Adrenal gland (tissue), 12 donors: Measurements from ENCODE around the gene KCNMB3. TPM values are rescaled to one million over a fixed set of nuclear protein-coding genes. Genes with fewer than 3 reads are reported as not detected.

Experiments used
- DNase-seq, 7 donors: peaks; one replicate each; pipeline ENCODE4 v3.0.0-alpha.2; 2019 to 2020
- H3K27ac ChIP-seq, 5 donors: fragments of 200-600 bp; sonication (generic) in 4 of 5; 1 replicate in 3 of 5; 2 replicates in 2 of 5; pipeline versions ENCODE4 v1.5.1 to v1.8.0; 2016 to 2020; ENCODE audit warnings: mild to moderate bottlenecking in 1 of 5
- H3K27me3 ChIP-seq: fragments of 200-600 bp; 2 replicates; pipeline ENCODE4 v1.8.0; 2021
- H3K36me3 ChIP-seq, 2 donors: fragments of 200-600 bp; replicated peaks in 1 of 2; 1 replicate in 1 of 2; 2 replicates in 1 of 2; pipeline versions ENCODE4 v1.5.1 to v1.8.0; 2018 to 2022
- H3K4me1 ChIP-seq, 2 donors: fragments of 200-600 bp; replicated peaks in 1 of 2; 1 replicate in 1 of 2; 2 replicates in 1 of 2; pipeline versions ENCODE4 v1.5.1 to v1.8.0; 2018 to 2021
- H3K4me3 ChIP-seq, 4 donors: fragments of 200-600 bp; sonication (generic) in 3 of 4; one replicate each; pipeline ENCODE4 v1.5.1; 2016 to 2018
- H3K9me3 ChIP-seq, 3 donors: fragments of 200-600 bp; sonication (generic) in 1 of 3; replicated peaks in 1 of 3; 1 replicate in 2 of 3; 2 replicates in 1 of 3; pipeline versions ENCODE4 v1.5.1 to v1.8.0; 2016 to 2021
- CTCF ChIP-seq, 6 experiments: fragments of 450-650 bp in 4 of 6; fragments of 200-600 bp in 2 of 6; sonication (generic) in 1 of 6; IDR thresholded peaks; 1 replicate in 5 of 6; 2 replicates in 1 of 6; pipeline versions ENCODE4 v1.5.1 to v1.8.0; 2016 to 2021; ENCODE audit warnings: antibody characterized with exemption in 6 of 6, mild to moderate bottlenecking in 2 of 6, moderate library complexity in 1 of 6
- POLR2A ChIP-seq, 2 donors: fragments of 450-650 bp; IDR thresholded peaks; one replicate each; pipeline ENCODE4 v1.6.1; 2017; ENCODE audit warnings: antibody characterized with exemption in 2 of 2, mild to moderate bottlenecking in 2 of 2, moderate library complexity in 1 of 2
- WGBS, 4 donors: extraction: QIAGEN DNeasy Blood & Tissue Kit in 2 of 4; methylation state at CpG; one replicate each; pipeline versions ENCODE4 v1.1.5 to v1.1.7; 2013 to 2017; 5-methylcytosine and 5-hydroxymethylcytosine counted together
- intact Hi-C, 2 donors: fragments of 100-400 bp; cut with DNase I; formaldehyde crosslinking; loops; one replicate each; pipeline versions ENCODE4 v1.14.1 to v1.15.0; 2022 to 2023
- polyA plus RNA-seq, 3 donors: library from polyadenylated mRNA; stranded (reverse); fragments of 200-250 nt in 2 of 3; fragments of 350-450 nt in 1 of 3; fragmentation: Illumina TruSeq in 1 of 3; extraction: RNeasy Lipid Tissue Mini Kit (QIAGEN cat#74804) in 1 of 3; gene quantifications; one replicate each; pipeline ENCODE4 v1.2.3, GENCODE V29; 2013 to 2014
- total RNA-seq, 9 donors: library from RNA; depleted of rRNA in 4 of 9; stranded (reverse); fragments of >200 nt in 4 of 9; fragments of 120-200 nt in 1 of 9; fragmentation: NEBNext Ultra II Directional in 1 of 9; extraction: Animal tissue kit (Norgen Biotek cat#: 25700) in 1 of 9; gene quantifications; one replicate each; pipeline versions ENCODE4 v1.1.0 to v1.2.4, GENCODE V29; 2013 to 2023
- donor health status: healthy with polysubstance abuse.
- donor health status: Bipolar disorder and iron deficiency.
- donor health status: DM: yes; HTN: yes; CAD: no.
- donor health status: DM: no; HTN: no; CAD: no.
- donor health status: DM: no; HTN: no; CAD: no.
- donor health status: DM: yes; HTN: yes; CAD: no.

The KCNMB3 gene
- total and polyA plus RNA-seq, 12 donors, result under 0.01 to 5.7 (median 2.3) TPM

DNA sequence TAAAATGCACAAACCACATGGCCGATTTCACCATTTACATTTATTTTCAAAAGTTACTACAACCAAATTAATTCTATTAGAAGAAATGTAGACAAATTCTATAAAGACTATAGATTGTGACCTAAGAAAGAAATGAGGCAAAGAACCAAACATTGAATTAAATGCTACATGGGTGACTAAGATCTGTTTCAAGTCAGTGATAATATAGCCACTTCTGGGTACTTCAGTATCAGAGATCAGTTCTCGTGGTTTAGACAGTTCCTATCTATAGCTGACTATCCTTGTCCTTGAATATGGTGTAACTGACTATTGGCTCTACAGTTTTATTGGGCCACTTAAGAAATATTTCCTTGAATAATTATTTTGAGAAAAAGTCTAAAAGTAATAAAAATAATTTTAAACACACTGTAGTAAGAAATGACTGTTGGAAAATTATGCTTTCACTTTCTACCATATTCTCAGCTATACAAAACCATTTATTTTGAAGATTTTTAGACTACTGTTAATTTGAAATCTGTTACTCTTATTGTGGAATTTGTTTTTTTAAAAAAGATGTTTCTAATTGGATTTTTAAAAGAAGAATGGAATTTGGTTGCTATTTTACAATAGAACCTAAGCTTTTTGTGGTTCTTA lies 14.1 kb downstream of the KCNMB3 start:
- Histone ChIP-seq H3K27me3 (no peaks in the 10 kb centered on the region), H3K9me3 (no peaks in the 10 kb centered on the region), H3K4me1 (peaks cover 0 to 10% of the 10 kb centered on the region in 2 donors), H3K36me3 (no peaks in the 10 kb centered on the region), H3K4me3 (no peak overlapping the region), H3K27ac (no peak overlapping the region)
- no peak for DNase-seq
- intact Hi-C loops, result no loop called here
- no peak for TF ChIP-seq CTCF (IDR thresholded peaks at IDR 0.05)
- 60 to 76% (median 67%) methylated on average over 2 of the region's 2 CpGs for WGBS, 4 donors

DNA sequence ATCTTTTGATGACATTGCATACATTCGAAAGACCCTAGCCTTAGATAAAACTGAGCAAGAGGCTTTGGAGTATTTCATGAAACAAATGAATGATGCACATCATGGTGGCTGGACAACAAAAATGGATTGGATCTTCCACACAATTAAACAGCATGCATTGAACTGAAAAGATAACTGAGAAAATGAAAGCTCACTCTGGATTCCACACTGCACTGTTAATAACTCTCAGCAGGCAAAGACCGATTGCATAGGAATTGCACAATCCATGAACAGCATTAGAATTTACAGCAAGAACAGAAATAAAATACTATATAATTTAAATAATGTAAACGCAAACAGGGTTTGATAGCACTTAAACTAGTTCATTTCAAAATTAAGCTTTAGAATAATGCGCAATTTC lies 16.7 kb downstream of the KCNMB3 start:
- no peak for TF ChIP-seq CTCF (IDR thresholded peaks at IDR 0.05)
- no peak for TF ChIP-seq POLR2A (IDR thresholded peaks at IDR 0.05)
- no peak overlapping the region for H3K27ac ChIP-seq
- no peak for DNase-seq
- no peaks in the 10 kb centered on the region for H3K27me3 ChIP-seq
- peaks cover 0 to 10% of the 10 kb centered on the region in 2 donors for H3K36me3 ChIP-seq
- intact Hi-C loops, result no loop called here
- 88 to 92% (median 90%) methylated on average over 4 of the region's 4 CpGs for WGBS, 4 donors
- no peak overlapping the region for H3K4me3 ChIP-seq
- H3K4me1 ChIP-seq, result peaks cover 0 to 10% of the 10 kb centered on the region in 2 donors
- H3K9me3 ChIP-seq, result no peaks in the 10 kb centered on the region

DNA sequence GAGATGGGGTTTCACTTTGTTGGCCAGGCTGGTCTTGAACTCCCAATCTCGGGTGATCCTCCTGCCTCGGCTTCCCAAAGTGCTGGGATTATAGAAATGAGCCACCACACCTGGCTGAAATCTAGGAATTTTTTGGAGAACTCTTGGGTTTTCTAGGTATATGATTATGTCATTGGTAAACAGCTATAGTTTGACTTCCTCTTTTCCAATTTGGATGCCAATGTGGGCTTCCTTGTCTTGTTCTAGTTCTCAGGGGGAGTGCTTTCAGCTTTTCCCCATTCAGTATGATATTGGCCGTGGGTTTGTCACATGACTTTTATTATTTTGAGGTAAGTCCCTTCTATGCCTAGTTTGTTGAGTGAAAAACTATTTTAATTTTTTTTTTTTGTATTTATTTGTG lies 17.9 kb downstream of the KCNMB3 start:
- H3K4me1 ChIP-seq, result peaks cover 0 to 10% of the 10 kb centered on the region in 2 donors
- no peak for TF ChIP-seq CTCF (IDR thresholded peaks at IDR 0.05)
- TF ChIP-seq POLR2A (IDR thresholded peaks at IDR 0.05), result no peak
- 96 to 99% (median 97%) methylated on average over 3 of the region's 3 CpGs for WGBS, 4 donors
- DNase-seq, result no peak
- peaks cover 0 to 10% of the 10 kb centered on the region in 2 donors for H3K36me3 ChIP-seq
- intact Hi-C loops, result no loop called here
- no peak overlapping the region for H3K4me3 ChIP-seq
- H3K27ac ChIP-seq, result no peak overlapping the region
- no peaks in the 10 kb centered on the region for H3K27me3 ChIP-seq
- no peaks in the 10 kb centered on the region for H3K9me3 ChIP-seq

DNA sequence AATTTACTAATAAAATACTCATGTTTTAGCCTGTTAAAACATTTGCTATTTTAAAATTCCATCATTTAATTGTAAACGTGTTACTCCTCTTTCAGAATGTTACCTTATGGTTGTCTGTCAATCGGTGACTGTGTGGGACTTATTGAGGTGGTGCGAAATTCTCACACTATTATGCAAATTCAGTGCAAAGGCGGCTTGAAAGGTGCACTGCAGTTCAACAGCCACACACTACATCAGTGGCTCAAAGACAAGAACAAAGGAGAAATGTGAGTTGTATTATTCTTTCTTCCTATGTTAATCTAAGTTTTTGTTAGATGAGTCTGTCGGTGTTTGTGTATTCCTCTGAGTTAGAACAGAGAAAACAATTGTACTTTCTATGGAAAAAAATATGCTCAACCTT lies 21.7 kb downstream of the KCNMB3 start:
- Histone ChIP-seq H3K4me1 (no peaks in the 10 kb centered on the region), H3K27ac (no peak overlapping the region), H3K9me3 (no peaks in the 10 kb centered on the region), H3K4me3 (no peak overlapping the region), H3K36me3 (peaks cover 0 to 13% of the 10 kb centered on the region in 2 donors), H3K27me3 (no peaks in the 10 kb centered on the region)
- TF ChIP-seq CTCF (IDR thresholded peaks at IDR 0.05) (no peak), POLR2A (IDR thresholded peaks at IDR 0.05) (no peak)
- intact Hi-C loops, result no loop called here
- 83 to 94% (median 87%) methylated on average over 5 of the region's 5 CpGs for WGBS, 4 donors
- DNase-seq, result no peak
